HG03571 (cell line): ENCODE results near the gene SPNS3.

ENCODE experiments used
- ATAC-seq: cut with Tn5 transposase; IDR thresholded peaks from one replicate; pipeline ENCODE4 v1.9.1; 2021; ENCODE audit not compliant: unreplicated experiment

SPNS3 gene

DNA sequence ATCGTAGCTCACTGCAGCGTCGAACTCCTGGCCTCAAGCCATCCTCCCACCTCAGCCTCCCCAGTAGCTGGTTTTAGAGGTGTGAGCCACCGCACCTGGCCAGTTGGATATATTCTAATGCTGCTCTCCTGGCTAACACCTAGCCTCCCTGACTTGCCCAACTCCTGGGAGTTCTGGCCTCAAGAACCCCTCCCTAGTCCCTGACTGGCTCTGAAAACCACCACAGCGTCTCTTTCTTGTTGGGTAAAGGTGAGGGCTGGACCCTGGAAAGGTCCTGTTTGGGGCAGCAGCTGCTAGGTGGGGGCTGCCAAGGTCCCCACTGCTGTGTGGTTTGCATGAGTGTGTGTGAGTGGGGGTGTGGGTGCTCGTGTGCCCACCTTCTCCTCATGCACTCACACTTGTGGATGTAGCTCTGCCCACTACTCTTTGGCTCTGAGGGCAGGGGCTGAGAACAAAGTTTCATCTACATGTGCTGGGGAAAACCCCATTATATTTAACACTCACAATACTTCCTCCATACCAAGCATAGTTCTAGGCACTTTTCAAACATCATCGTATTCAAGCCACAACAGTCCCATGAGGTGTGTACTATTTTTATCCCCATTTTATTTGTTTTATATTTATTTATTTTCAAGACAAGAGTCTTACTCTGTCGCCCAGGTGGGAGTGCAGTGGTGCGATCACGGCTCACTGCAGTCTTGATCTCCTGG lies 7.1 kb upstream of the SPNS3 start:
- ATAC-seq = no peak

DNA sequence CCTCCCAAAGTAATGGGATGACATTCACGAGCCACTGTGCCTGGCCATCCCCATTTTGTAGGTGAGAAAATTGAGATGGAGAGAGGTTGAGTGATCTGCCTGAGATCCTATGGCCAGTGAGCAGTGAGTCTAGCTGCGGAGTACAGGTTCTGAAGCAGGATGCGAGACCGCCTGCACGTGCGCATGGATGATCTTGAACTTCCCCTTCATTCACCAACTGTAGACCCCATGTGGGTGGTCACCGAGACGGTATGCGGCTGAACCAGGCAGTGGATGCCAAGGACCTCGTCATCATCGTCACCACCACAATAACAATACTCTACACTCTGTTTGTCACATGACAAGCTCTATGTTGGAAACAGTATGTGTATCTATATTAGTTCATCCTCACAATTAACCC lies 6.2 kb upstream of the SPNS3 start:
- ATAC-seq = no peak

DNA sequence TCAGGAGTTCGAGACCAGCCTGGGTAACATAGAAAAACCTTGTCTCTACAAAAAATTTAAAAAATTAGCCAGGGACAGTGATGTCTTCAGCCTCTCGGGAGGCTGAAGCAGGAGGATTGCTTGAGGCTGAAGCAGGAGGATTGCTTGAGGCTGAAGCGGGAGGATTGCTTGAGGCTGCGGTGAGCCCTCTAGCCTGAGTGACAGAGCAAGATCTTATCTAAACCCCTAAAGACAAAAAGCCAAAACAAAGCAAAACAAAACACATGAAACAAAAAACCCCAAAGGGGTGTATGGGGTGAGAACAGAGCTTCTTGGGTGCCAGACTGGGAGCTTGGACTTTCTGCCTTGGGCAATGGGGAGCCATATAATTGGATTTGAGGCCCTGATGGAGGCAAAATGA lies 2.6 kb downstream of the SPNS3 start:
- no peak for ATAC-seq

DNA sequence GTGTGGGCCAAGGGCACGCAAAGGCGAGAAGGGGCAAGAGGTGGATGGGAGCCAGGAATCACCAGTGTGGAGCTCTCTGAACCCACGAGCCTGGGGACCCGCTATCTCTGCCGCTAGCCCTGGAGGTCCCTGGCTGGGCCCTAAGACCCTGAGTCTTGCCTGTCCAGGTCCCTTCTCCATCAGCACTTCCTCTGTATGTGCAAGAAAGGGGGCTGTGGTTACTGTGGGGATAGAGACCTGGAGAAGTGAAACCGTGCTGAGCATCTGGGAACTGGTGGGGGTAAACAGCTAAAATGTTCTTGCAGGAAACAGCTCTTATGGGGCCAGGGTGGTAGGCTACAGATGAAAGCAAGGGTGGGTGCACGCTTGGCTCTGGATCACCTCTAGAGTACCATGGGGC lies 3.1 kb downstream of the SPNS3 start:
- ATAC-seq = no peak

DNA sequence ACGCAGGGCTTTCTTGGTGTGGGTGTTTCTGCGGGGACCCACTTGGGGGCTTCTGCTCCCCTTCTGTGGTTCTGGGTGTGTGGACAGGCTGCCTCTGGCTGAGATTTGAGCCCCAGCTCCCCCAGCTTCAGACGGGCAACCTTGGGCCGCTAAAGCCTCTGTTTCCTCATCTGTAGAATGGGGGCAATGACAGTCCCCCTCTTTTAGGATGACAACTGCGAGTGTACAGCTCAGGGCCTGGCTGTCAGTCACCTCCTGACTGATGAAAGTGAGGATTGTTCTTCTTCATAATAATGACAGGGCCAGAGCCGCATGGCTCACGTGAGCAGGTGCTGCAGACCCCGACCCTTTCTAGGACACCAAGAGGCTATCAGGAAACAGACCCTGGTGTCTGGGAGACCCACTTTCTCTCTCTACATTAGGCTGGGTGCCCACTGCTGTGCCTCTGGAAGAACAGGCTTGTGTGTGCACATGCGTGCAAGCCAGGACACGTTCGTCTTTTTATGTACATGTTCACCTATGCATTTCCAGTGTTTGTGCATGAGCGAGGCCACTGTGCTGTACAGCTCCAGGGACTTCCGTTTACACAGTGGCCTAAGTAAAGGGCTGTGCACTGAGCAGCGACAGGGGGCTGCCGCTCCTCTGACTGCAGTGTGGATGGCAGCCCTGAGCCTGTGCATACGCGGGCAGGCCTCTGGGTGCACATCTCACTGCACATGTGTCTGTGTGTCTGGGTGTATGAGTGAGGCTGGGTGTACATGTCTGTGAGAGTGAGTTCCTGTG lies 4.6 kb downstream of the SPNS3 start:
- no peak for ATAC-seq

DNA sequence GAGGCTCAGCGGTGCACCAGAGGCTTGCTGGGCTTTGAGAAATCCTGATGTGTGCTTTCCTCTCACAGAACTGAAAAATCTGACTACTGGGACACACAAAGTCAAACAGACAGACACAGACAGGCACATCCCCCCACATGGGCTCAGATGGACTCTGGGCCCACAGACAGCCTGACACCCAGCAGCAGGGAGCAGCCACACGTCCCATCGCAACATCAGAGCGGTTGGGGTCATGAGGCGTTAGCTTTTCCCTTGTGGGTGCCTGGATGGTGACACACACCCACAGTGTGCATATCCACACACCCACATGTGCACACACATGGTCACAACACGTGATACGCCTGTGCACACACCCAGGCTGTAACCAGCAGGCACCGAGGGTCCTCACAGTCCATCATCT lies 6.3 kb downstream of the SPNS3 start:
- no peak for ATAC-seq

DNA sequence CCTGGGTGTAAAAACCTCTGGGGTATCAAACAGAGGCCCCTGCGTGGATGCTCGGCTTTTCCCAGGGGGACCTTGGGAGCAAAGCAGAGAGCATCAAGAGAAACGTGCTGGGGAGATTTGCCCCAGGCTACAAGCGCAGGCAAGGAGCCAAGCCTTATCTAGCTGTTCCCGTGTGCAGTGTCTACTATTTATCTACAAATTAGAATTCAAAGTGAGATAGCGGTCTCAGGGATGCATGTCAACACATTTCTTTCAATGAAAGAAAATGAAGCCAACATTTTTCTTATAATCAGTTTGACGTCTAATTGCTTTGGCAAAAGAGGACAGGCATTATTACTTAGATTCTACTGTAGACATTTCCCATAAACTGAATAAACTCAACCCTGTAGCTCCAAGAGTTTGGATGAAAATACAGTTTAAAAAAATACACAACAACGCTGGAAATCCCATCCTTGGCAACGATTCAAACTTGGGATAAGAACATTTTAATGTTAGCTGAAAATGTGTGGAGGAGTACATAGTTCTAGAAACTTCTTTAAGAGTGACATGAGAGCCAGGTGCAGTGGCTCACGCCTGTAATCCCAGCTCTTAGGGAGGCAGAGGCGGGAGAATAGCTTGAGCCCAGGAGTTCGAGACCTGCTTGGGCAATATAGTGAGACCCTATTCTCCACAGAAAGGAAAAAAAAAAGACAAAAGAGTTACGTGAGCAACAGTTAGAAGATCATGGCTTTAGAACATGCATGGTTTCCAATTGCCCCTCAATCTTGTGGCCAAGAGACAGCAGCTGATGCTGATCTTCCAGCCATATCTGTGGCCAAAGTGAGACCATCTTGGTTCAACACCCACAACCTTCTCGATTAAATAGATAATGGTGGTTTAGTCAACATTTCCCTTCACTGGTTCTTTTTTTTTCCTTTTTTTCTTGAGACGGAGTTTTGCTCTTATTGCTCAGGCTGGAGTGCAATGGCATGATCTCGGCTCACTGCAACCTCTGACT lies 7.2 kb downstream of the SPNS3 start:
- no peak for ATAC-seq

DNA sequence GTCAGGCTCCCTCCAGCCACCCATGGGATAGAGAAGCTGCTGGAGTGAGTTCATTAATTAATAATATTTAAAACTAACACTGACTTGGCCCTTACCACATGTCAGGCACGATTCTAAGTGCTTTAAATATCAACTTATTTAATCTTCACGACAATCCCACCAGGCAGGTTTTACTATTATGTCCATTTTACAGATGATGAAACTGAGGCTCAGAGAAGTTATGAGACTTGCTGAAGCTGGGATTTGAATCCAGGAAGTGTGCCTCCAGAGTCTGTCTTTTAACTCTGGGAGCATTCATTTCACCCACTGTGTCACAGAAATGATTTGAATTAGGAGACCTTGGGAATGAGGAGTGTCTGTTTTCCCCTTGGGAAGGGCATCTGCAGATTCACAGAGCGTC lies 8.8 kb downstream of the SPNS3 start:
- no peak for ATAC-seq

DNA sequence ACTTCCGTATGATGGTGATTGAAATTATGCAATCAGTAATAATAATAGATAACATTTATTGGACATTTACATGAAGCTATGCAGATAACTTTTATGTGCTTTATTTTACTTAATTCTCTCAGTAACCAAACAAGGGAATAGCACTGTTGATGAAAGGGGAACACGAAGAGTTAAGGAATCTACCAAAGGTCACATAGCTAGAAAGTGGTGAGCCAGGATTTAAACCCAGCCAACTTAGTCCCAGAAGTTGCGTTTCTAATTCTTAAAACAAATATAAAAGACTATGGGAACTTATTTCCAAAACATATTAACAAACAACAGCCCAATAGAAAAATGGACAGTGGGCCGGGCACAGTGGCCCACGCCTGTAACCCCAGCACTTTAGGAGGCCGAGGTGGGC lies 9.7 kb downstream of the SPNS3 start:
- no peak for ATAC-seq

DNA sequence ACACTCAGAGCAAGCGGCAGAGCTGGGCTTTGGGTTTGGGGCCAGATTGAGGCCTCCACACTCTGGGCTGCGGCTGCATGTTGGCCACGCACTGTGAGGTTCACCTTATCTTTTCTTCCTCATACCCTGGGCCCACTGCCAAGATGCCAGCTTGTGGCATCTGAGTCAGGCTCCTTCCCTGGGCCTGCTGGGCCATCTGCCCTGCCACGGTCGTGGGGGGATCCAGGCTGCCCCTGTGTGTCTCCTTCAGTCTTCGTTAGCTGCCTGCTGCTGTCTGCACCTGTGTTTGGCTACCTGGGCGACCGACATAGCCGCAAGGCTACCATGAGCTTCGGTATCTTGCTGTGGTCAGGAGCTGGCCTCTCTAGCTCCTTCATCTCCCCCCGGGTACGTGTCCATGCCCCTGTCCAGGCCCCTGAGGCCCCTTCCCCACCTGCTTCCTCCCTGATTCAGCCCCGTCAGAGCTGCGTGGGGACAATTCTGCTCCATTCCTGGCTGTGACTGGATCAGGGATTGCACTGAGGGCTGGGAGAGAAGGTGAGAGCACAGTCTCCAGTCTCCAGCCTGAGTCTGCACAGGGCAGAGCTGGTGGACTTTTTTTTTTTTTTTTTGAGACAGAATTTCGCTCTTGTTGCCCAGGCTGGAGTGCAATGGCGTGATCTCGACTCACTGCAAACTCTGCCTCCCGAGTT lies 11.2 kb downstream of the SPNS3 start:
- no peak for ATAC-seq

DNA sequence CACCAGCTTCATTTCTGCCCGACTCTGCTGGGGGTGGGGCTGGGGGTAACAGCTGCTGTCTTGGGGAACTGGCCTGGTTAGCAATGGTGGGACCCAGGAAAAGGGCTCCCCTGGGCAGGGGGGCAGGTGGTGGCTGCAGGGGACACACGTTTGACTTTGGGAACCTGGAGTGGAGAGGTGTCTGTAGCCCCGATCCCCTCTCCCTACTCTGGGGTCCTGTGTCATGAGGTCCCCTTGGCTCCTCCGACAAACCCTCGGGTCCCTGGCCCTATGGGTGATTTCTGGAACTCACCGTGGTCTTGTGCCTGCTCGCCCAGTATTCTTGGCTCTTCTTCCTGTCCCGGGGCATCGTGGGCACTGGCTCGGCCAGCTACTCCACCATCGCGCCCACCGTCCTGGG lies 12.0 kb downstream of the SPNS3 start:
- ATAC-seq = no peak

DNA sequence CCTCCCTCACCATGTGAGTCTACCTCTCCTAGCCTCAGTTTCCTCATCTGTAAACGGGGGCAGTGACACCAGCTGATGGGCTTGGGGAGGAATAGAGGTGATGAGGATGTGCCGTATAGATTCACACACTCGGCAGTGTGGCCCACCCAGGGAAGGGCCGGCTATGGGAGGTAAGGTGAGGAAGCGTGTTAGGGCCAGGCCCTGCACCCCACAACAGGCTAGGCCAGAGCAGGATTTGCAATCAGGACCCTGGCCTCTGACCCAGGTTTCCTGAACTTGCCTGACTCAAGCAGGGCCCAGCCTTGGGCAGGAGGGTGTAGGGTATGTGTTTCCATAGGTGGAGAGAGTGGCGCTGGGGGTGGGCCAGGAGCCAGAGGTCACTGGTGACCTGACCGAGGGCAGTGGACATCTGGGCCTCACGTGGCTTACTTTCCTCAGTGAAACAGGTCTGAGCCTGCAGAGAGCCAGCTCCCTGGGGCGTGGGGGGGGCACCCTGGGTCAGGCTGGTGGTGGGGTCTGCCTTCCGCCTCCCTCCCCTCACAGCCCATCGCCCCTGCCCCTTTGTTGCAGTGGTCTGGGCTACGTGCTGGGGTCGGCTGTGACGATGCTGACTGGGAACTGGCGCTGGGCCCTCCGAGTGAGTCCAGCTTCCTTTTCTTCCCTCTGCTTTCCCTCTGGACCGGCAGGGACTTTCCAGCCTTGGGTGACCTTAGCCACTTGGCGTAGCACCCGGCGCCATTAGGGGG lies 12.8 kb downstream of the SPNS3 start:
- ATAC-seq = no peak

DNA sequence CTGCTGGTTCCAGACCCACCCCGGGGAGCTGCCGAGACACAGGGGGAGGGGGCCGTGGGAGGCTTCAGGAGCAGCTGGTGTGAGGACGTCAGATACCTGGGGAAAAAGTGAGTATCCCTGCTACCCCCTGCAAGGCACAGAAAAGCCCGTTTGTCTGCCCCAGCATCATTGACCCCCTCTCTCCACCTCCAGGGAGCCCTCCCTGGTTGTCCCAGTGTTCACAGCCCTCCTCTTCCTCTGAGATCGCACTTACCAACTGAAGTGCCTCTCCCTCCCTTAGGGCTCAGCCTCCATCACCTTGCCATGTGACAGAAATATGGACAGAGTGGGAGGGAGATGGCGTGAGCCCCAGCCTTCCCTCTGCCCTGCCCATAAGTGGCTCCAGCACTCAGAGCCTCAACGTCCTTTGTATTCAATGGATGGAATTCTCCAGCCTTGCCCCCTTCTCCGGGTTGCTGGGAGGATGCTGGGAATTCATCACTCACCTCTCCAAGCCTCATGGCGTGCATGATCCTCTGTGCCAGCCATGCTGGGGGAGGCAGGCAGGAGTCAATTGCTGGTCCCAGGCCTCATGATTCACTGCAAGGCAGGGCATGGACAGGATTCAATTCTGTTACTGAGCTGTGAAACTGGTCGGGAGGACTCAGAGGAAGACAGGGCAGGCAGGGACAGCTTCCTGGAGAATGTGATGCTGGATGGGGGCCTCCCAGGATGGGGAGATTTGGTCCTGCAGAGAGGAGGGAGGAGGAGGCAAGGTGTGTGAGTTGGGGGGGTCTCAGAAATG lies 14.6 kb downstream of the SPNS3 start:
- no peak for ATAC-seq

DNA sequence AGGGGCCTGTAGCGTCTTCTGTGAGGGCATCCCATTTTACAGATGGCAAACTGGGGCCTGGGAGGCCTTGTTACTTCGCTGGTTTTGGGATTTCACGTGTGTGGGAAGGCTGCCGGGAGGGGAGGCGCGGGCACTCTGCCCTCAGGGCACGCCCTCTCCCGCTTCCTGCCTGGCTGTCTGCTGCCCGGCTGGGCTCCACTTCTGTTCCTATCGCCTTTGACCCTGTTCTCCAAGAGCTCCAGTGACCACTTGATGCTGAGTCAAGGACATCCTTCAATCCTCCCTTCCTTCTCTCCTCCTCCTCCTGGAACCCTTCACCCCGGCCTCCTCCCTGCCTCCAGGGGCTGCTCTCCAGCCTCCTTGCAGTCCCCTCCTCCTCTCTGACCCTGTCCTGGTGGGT lies 16.0 kb downstream of the SPNS3 start:
- ATAC-seq = no peak

DNA sequence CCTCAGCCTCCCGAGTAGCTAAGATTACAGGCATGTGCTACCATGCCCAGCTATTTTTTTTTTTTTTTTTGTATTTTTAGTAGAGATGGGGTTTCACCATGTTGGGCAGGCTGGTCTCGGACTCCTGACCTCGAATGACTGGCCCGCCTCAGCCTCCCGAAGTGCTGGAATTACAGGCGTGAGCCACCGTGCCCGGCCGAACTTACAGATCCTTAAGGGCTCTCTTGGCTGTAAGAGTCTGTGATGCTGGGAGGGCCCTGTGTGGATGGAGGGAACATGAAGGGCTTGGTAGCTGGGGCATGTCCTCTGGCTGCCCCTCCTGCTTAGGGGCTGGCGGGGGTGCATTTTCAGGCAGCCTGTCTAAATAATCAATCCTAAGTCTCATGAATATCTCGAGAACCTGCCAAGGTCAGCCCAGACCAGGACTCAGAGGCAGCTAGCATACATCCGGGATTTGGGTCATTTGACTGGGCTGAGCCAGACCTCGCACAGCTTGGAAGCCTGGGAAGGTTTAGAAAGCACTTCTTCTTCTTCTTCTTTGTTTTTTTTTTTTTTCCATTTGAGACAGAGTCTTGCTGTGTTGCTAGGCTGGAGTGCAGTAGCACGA lies 17.1 kb downstream of the SPNS3 start:
- ATAC-seq = no peak

DNA sequence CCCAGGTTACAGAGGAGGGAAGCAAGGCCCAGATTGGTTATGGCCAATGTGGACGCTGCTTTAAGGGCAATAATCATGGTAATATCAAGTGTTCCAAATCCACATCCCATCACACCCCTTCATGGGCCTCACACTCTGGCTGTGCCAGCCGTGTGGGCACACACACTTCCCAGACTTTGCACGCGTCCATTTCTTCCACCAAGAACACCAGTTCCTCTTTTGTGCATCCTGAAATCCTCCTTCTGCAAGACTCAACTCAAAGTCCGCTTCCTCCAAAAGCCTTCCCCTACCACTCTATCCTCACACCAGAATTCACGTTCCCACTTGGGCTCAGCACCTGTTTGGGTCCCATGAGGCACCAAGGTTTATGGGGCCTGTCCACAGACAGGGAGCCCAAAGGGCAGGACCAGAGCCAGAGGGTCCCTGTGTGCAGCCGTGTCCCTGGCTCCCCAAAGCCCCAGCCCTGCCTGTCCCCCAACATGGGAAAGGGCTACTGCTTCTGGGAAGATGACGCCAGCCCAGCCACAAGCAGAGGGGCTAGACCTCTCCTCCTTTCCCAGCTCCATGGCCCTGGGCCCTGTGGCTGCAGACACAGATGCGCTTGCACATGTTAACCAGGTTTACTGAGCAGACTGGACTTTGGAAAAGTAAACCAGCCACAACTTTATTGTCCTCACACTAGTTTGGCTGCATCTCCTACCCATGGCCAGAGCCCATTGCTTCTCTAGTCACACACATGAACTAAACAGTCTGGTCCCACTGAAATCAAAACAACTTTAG lies 20.3 kb downstream of the SPNS3 start:
- ATAC-seq = no peak

DNA sequence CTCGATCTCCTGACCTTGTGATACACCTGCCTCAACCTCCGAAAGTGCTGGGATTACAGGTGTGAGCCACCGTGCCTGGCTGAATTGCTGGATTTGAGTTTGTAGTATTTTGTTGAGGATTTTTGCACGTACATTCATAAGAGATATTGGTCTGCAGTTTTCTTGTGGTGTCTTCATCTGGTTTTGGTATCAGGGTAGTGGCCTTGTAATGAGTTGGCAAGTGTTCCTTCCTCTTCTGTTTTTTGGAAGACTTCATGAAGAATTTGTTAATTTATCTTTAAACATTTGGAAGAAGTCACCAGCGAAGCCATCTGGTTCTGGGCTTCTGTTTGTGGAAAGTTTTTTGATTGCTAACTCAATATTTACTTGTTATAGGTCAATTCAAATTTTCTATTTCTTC lies 26.9 kb downstream of the SPNS3 start:
- no peak for ATAC-seq

DNA sequence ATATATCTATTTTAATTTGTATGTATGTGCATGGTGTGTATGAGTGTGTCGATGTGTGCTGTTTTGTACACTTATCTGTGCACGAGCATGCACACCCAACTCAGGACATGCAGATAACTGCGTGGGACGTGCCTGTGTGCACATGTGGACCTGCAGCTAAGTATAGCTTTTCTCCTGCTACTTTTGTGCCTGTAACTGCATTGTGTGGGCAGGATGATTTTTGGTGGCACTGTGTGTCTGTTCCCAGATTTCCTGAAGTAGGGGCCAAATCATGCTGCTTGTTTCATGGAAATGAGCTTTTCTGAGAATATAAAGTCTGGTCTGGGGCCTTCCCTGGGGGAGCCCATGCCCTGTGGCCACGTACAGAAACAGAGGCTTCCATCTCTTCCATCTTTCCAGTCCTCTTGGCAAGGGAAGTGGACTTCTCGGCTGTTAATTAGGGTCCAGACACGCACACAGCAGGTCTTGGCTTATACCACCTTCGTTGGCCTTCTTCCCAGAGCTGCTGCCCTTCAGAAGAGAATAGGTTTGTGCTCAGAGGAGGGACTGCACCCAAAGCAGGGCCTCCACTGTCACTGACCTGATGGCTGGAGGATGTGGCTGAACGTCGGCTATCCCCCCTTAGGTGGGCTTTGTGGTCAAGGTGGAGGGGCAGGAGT lies 30.2 kb downstream of the SPNS3 start:
- no peak for ATAC-seq
